Activated naive CD8-positive, alpha-beta T cell (primary cell): ENCODE data around the gene PTPN12.

Experiments used
- H3K27ac Mint-ChIP-seq: one replicate; pipeline ENCODE4 v1.8.0; 2021; ENCODE audit warnings: mixed read lengths
- H3K27me3 Mint-ChIP-seq: one replicate; pipeline ENCODE4 v1.8.0; 2021; ENCODE audit warnings: mixed read lengths
- H3K36me3 Mint-ChIP-seq: one replicate; pipeline ENCODE4 v1.8.0; 2021; ENCODE audit warnings: mixed read lengths
- H3K4me1 Mint-ChIP-seq: one replicate; pipeline ENCODE4 v1.8.0; 2021; ENCODE audit warnings: low read depth, mixed read lengths
- H3K4me3 Mint-ChIP-seq: one replicate; pipeline ENCODE4 v1.8.0; 2021; ENCODE audit warnings: mild to moderate bottlenecking, mixed read lengths
- H3K9me3 Mint-ChIP-seq: one replicate; pipeline ENCODE4 v1.8.0; 2021; ENCODE audit warnings: low read depth, mixed read lengths

The PTPN12 gene

GRCh38 chr7:77655356-77655755 lies 118.3 kb downstream of the PTPN12 start:
- H3K36me3 Mint-ChIP-seq: no peaks in the 10 kb centered on the region
- no peaks in the 10 kb centered on the region for H3K27me3 Mint-ChIP-seq
- H3K9me3 Mint-ChIP-seq: no peaks in the 10 kb centered on the region
- no peaks in the 10 kb centered on the region for H3K4me1 Mint-ChIP-seq
- H3K27ac Mint-ChIP-seq: no peak overlapping the region
- no peak overlapping the region for H3K4me3 Mint-ChIP-seq

DNA sequence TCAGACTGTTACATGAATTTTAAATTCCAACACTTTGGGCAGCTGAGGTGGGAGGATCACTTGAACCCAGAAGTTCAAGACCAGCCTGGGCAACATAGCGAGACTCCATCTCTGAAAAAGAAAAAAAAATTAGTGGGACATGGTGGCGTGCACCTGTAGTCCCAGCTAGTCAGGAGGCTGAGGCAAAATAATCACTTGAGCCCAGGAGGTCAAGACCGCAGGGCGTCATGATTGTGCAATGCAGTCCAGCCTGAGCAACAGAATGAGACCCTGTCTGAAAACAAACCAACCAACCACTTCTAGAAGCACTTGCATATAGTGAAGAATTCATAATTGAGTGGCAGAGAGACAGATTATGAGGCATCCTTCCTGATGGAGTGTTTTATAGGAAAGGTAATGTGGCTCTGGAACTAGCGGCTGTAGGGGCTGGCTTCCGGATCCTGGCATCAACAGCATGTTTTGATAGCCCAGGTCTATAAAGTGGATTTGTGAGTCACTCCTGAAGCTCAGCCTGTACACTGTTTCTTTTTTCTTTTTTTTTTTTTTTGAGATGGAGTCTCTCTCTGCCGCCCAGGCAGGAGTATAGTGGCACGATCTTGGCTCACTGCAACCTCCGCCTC lies 118.9 kb downstream of the PTPN12 start:
- no peaks in the 10 kb centered on the region for H3K36me3 Mint-ChIP-seq
- no peak overlapping the region for H3K27ac Mint-ChIP-seq
- no peak overlapping the region for H3K4me3 Mint-ChIP-seq
- no peaks in the 10 kb centered on the region for H3K4me1 Mint-ChIP-seq
- no peaks in the 10 kb centered on the region for H3K27me3 Mint-ChIP-seq
- no peaks in the 10 kb centered on the region for H3K9me3 Mint-ChIP-seq

DNA sequence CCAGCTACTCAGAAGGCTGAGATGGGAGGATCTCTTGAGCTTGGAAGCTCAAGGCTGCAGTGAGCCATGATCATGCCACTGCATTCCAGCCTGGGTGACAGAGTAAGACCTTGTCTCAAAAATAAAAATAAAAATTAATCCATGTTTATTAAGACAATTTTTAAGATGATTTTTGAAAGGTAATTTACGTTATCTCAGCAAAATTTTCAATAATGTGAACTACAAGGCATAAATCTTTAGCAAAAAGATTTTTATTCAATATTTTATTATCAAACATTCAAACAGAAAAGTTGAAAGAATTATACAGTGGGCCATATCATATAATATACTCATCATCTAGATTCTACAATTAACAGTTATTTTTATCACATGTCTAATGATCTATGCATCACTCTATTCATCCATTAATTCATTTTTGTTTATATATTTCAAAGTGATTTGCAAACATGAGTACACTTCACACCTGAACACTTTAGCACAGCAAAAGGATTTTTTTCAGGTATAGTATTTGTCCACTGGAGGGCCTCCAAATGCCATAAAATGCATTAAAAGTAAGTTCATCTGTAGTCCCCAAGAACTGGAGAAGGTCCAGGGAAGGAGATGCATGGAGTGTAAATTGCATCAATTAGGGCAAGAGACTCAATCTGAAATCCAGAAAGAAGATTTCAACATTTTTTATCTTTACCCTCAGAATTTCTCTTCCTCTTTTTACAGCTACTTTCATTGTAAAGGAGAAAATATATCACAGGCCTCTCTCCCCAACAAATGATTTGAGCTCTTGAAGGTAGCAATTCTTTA lies 120.5 kb downstream of the PTPN12 start:
- Mint-ChIP-seq H3K27me3 (no peaks in the 10 kb centered on the region), H3K4me1 (no peaks in the 10 kb centered on the region), H3K9me3 (no peaks in the 10 kb centered on the region), H3K27ac (no peak overlapping the region), H3K4me3 (no peak overlapping the region), H3K36me3 (no peaks in the 10 kb centered on the region)

- no peak overlapping the region for H3K4me3 Mint-ChIP-seq
- H3K27ac Mint-ChIP-seq: no peak overlapping the region
- no peaks in the 10 kb centered on the region for H3K9me3 Mint-ChIP-seq
- H3K27me3 Mint-ChIP-seq: no peaks in the 10 kb centered on the region
- H3K4me1 Mint-ChIP-seq: no peaks in the 10 kb centered on the region
- H3K36me3 Mint-ChIP-seq: no peaks in the 10 kb centered on the region
Measured at GRCh38 chr7:77658928-77659327, 121.8 kb downstream of the PTPN12 start.

DNA sequence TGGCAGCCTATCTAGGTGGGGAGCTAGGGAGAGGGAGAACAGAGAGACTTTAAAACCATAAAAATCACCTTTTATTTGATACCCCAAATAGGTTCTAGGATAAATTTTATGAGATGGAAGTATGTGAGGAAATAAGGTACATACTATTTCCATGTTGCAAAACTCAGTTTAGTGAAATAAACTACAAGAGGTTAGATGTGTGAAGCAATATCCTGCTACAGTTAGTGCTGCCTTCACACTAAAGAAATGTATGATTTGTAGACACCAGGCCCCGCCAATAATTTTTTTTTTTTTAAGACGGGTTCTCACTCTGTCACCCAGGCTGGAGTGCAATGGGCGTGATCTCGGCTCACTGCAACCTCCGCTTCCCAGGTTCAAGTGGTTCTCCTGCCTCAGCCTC lies 124.7 kb downstream of the PTPN12 start:
- no peaks in the 10 kb centered on the region for H3K36me3 Mint-ChIP-seq
- no peaks in the 10 kb centered on the region for H3K9me3 Mint-ChIP-seq
- no peaks in the 10 kb centered on the region for H3K4me1 Mint-ChIP-seq
- H3K4me3 Mint-ChIP-seq: no peak overlapping the region
- H3K27ac Mint-ChIP-seq: no peak overlapping the region
- H3K27me3 Mint-ChIP-seq: no peaks in the 10 kb centered on the region

GRCh38 chr7:77662869-77663268 lies 125.8 kb downstream of the PTPN12 start:
- Mint-ChIP-seq H3K36me3 (no peaks in the 10 kb centered on the region), H3K27me3 (no peaks in the 10 kb centered on the region), H3K9me3 (no peaks in the 10 kb centered on the region), H3K4me1 (no peaks in the 10 kb centered on the region), H3K4me3 (no peak overlapping the region), H3K27ac (no peak overlapping the region)

- no peak overlapping the region for H3K4me3 Mint-ChIP-seq
- no peaks in the 10 kb centered on the region for H3K36me3 Mint-ChIP-seq
- H3K27me3 Mint-ChIP-seq: no peaks in the 10 kb centered on the region
- no peak overlapping the region for H3K27ac Mint-ChIP-seq
- H3K4me1 Mint-ChIP-seq: no peaks in the 10 kb centered on the region
- H3K9me3 Mint-ChIP-seq: no peaks in the 10 kb centered on the region
Measured at GRCh38 chr7:77664715-77665114, 127.6 kb downstream of the PTPN12 start.

- Mint-ChIP-seq H3K9me3 (no peaks in the 10 kb centered on the region), H3K27me3 (no peaks in the 10 kb centered on the region), H3K36me3 (no peaks in the 10 kb centered on the region), H3K27ac (no peak overlapping the region), H3K4me3 (no peak overlapping the region), H3K4me1 (no peaks in the 10 kb centered on the region)
Measured at GRCh38 chr7:77665161-77665560, 128.1 kb downstream of the PTPN12 start.

- Mint-ChIP-seq H3K9me3 (no peaks in the 10 kb centered on the region), H3K27me3 (no peaks in the 10 kb centered on the region), H3K27ac (no peak overlapping the region), H3K36me3 (no peaks in the 10 kb centered on the region), H3K4me1 (no peaks in the 10 kb centered on the region), H3K4me3 (no peak overlapping the region)
Measured at GRCh38 chr7:77667459-77668086, 130.5 kb downstream of the PTPN12 start.

DNA sequence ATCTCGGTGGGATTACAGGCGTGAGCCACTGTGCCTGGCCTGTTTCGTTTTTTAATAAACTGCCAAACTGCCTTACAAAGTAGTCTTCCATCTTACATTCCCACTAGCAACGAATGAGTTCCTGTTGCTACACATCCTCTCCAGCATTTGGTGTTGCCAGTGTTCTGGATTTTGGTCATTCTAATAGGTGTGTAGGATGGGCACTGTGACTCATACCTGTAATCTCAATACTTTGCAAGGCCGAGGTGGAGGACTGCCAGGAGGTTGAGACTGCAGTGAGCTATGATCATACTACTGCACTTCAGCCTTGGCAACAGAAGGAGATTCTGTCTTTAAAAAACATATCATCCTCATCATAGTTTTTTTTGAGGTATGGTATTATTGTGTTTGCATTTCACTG lies 137.8 kb downstream of the PTPN12 start:
- H3K27me3 Mint-ChIP-seq: no peaks in the 10 kb centered on the region
- no peak overlapping the region for H3K27ac Mint-ChIP-seq
- no peaks in the 10 kb centered on the region for H3K4me1 Mint-ChIP-seq
- H3K9me3 Mint-ChIP-seq: no peaks in the 10 kb centered on the region
- H3K4me3 Mint-ChIP-seq: no peak overlapping the region
- H3K36me3 Mint-ChIP-seq: peaks cover 3% of the 10 kb centered on the region

GRCh38 chr7:77679608-77680007 lies 142.5 kb downstream of the PTPN12 start:
- Mint-ChIP-seq H3K4me1 (no peaks in the 10 kb centered on the region), H3K27ac (no peak overlapping the region), H3K27me3 (no peaks in the 10 kb centered on the region), H3K9me3 (no peaks in the 10 kb centered on the region), H3K4me3 (no peak overlapping the region), H3K36me3 (peaks cover 16% of the 10 kb centered on the region)

- H3K9me3 Mint-ChIP-seq: no peaks in the 10 kb centered on the region
- H3K36me3 Mint-ChIP-seq: peaks cover 16% of the 10 kb centered on the region
- no peaks in the 10 kb centered on the region for H3K27me3 Mint-ChIP-seq
- H3K4me3 Mint-ChIP-seq: no peak overlapping the region
- no peak overlapping the region for H3K27ac Mint-ChIP-seq
- peaks cover under 1% of the 10 kb centered on the region for H3K4me1 Mint-ChIP-seq
Measured at GRCh38 chr7:77680266-77680665, 143.2 kb downstream of the PTPN12 start.

DNA sequence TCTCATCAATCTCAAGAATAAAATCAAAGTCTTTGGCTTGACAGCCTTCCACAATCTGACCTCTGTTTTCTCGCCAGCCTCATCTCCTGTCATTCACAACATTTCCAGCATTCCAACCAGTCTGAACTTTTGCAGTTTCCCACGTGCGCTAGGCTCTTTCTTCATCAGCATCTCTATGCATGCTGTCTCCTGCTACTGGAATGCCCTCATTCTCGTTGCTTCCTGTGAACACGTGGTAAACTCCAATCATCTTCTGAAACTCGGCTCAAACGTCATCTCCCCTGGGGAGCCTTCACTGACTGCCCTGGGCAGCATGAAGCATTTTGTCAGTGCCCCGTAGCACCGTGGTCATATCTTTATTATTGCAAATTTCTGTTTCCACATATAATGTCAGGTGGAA lies 146.9 kb downstream of the PTPN12 start:
- Mint-ChIP-seq H3K9me3 (no peaks in the 10 kb centered on the region), H3K27me3 (no peaks in the 10 kb centered on the region), H3K36me3 (peaks cover 18% of the 10 kb centered on the region), H3K27ac (no peak overlapping the region), H3K4me3 (no peak overlapping the region), H3K4me1 (peaks cover 24% of the 10 kb centered on the region)

DNA sequence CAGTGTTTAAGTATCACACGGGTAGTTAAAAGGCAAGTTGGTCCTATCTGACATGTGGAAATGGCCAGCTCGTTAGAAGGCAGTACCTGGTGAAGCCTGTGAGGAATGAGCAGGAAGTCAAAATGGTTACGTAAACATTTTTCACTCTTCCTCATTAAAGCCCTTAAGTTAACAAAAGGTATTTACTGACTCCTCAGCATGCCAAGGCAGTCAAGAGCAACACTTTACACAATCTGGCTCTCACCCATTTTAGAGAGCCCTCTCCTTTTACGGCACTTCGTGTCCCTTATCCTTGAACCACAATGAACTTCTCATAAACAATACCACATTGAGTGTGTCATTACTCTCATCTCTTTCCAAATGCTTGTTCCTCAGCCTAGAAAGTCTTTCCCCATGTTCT lies 148.1 kb downstream of the PTPN12 start:
- Mint-ChIP-seq H3K27ac (no peak overlapping the region), H3K27me3 (no peaks in the 10 kb centered on the region), H3K4me3 (no peak overlapping the region), H3K36me3 (peaks cover 15% of the 10 kb centered on the region), H3K4me1 (peaks cover 25% of the 10 kb centered on the region), H3K9me3 (no peaks in the 10 kb centered on the region)

DNA sequence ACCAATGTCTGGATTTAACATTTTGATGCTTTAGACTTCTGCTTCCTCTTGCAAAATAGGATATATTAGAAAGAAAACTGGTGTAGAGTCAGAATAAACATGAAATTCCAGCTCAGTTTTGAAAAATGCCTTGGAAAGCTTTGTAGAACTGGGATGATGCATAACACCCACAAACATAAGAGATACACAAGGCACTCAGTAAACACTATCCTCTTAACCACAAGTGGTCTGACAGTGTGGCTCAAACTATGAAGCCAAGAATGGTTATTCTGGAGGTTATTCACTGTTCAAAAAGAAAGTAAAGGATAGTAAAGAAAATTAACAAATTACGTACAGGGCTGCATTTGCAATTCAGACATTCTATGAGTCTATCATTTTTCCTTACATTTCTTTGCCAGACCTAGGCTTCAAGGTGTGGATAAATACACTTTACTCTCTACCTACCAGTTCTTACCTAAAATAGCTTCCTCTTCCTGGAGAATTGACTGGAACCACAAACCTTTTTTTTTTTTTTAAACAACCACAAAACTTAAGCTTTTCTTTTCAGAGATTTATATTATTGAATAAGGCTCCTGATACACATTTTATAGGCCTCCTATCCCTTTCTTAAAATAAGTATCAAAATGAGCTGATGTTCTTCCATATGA lies 150.1 kb downstream of the PTPN12 start:
- Mint-ChIP-seq H3K27me3 (no peaks in the 10 kb centered on the region), H3K4me3 (peak overlapping the region; percentile 3), H3K36me3 (peaks cover 13% of the 10 kb centered on the region), H3K4me1 (peaks cover 32% of the 10 kb centered on the region), H3K27ac (peak overlapping the region; percentile 67), H3K9me3 (no peaks in the 10 kb centered on the region)
